LNCAP (cell line): ENCODE data around the gene ITCH.

Experiments
- CTCF ChIP-seq: fragments of 450-650 bp; IDR thresholded peaks from 2 replicates; pipeline ENCODE4 v1.5.1; 2017; ENCODE audit warnings: mild to moderate bottlenecking

Gene ITCH

DNA sequence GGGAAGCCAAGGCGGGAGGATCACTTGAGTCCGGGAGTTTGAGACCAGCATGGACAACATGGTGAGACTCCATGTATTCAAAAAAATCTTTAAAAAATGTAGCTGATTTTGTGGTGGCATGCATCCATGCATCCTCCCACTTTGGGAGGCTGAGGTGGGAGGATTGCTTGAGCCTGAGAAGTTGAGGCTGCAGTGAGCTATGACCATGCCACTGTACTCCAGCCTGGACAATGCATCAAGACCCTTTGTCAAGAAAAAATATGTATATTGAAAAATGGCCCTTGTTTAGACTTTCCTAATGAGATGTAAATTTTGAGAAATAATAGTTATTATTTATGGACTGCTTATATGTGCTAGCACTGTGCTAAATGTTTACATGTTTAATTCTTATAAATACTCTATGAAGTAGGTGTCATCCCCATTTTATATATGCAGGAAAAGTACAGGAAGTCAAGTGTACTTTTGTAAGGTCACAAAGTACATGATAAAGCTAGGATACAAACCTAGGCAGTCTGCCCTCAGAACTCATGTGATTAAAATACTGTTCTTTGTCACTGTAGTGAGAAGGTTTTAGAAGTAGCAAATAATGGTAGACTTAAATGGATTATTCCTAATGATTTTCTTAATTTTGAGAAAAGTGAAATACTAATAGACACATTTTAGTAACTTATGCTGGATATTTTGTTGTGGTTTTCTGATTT is 58.8 kb downstream of the ITCH start:
- no peak for TF ChIP-seq CTCF

DNA sequence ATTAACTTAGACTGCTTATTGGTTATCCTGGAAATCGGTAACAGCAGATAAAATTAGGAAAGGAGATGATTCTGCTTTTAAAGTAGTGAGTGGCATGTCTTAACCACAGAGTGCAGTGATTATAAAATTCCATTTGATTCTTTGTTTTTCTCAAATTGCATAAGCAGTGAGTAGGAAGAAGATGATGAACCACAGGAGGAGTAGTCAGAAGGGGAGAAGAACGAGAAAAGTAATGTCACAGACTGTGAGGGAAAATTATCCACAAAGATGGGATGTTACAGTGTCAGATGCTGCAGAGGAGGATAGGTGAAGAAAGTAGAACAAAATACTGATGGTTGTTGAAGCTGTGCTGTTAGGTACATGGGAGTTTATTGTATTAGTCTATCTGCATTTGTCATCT is 63.0 kb downstream of the ITCH start:
- no peak for TF ChIP-seq CTCF

- no peak for TF ChIP-seq CTCF
Measured at GRCh38 chr20:34427331-34427730, 64.3 kb downstream of the ITCH start.

DNA sequence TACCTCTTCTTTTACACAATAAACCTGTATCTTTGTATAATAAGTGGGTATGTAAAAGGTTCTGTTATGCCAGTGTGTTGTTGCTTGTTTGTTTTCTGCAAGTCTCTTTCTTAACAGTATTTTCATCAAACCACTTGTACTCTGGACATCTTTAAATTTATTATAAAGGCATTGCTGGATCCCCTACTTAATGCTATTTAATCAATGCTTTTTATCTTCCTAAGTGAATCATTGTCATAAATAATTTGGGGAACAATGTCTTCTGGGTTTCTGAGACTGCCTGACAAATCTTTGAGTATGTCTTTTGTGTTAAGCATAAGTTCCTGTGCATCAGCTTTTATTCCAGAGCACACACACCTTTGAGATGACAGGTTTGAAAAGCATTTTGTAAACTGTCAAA is 64.7 kb downstream of the ITCH start:
- no peak for TF ChIP-seq CTCF

- no peak for TF ChIP-seq CTCF
Measured at GRCh38 chr20:34431168-34431567, 68.1 kb downstream of the ITCH start.

DNA sequence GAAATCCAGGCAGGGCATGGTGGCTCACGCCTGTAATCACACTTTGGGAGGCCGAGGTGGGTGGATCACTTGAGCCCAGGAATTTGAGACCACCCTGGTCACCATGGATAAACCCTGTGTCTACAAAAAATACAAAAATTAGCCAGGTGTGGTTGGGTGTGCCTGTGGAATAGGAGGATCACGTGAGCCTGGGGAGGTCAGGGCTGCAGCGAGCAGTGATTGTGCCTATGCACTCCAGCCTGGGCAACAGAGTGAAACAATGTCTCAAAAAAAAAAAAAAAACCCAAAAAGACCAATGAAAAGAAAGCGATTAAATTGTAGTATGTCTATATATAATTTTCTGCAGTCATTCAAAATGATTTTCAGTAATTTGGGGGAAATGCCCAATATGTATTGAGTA is 70.3 kb downstream of the ITCH start:
- TF ChIP-seq CTCF = no peak

GRCh38 chr20:34435589-34435988 is 72.5 kb downstream of the ITCH start:
- no peak for TF ChIP-seq CTCF

GRCh38 chr20:34437330-34437986 is 74.4 kb downstream of the ITCH start:
- TF ChIP-seq CTCF = no peak
